Measurements from ENCODE around the gene CXCR2.

The CXCR2 gene

GRCh38 chr2:218125626-218126080 is at the start of gene CXCR2:
CXCR2 (plus strand) TSS chr2:218126028; CDS start chr2:218134802, 8,774 bp downstream.
- no peak for TF ChIP-seq CTCF (conservative IDR thresholded peaks at IDR 0.05; ENCODE audit: control insufficient read depth, insufficient read depth, low read depth, low read length)
- DNase-seq (ENCODE audit: low read depth): no peak
- H3K4me3 ChIP-seq (ENCODE audit: control insufficient read depth, low read depth, low read length): no peak within 1 kb of the TSS

- no peak for DNase-seq (ENCODE audit: low read depth)
- H3K4me3 ChIP-seq (ENCODE audit: control insufficient read depth, low read depth, low read length): no peak overlapping the region
- no peak for TF ChIP-seq CTCF (conservative IDR thresholded peaks at IDR 0.05; ENCODE audit: control insufficient read depth, insufficient read depth, low read depth, low read length)
Measured at GRCh38 chr2:218077464-218078216, 48.2 kb upstream of the CXCR2 start.

GRCh38 chr2:218079943-218080913 is 45.6 kb upstream of the CXCR2 start:
- no peak for DNase-seq (ENCODE audit: low read depth)

GRCh38 chr2:218081063-218081462 is 44.8 kb upstream of the CXCR2 start:
- DNase-seq (ENCODE audit: low read depth): no peak

More at GRCh38 chr2:218079943-218080913, 45.6 kb upstream of the CXCR2 start:
- TF ChIP-seq CTCF (conservative IDR thresholded peaks at IDR 0.05; ENCODE audit: control insufficient read depth, insufficient read depth, low read depth, low read length): no peak
- no peak overlapping the region for H3K4me3 ChIP-seq (ENCODE audit: control insufficient read depth, low read depth, low read length)

GRCh38 chr2:218081695-218082094 is 44.1 kb upstream of the CXCR2 start:
- TF ChIP-seq CTCF (conservative IDR thresholded peaks at IDR 0.05; ENCODE audit: control insufficient read depth, insufficient read depth, low read depth, low read length): no peak
- H3K4me3 ChIP-seq (ENCODE audit: control insufficient read depth, low read depth, low read length): no peak overlapping the region
- peak; percentile 69 for DNase-seq (ENCODE audit: low read depth)

More at GRCh38 chr2:218081063-218081462, 44.8 kb upstream of the CXCR2 start:
- no peak for TF ChIP-seq CTCF (conservative IDR thresholded peaks at IDR 0.05; ENCODE audit: control insufficient read depth, insufficient read depth, low read depth, low read length)
- no peak overlapping the region for H3K4me3 ChIP-seq (ENCODE audit: control insufficient read depth, low read depth, low read length)

- DNase-seq (ENCODE audit: low read depth): no peak
- no peak for TF ChIP-seq CTCF (conservative IDR thresholded peaks at IDR 0.05; ENCODE audit: control insufficient read depth, insufficient read depth, low read depth, low read length)
- H3K4me3 ChIP-seq (ENCODE audit: control insufficient read depth, low read depth, low read length): no peak overlapping the region
Measured at GRCh38 chr2:218082586-218083351, 43.1 kb upstream of the CXCR2 start.

All from fibroblast of mammary gland (primary cell).